Epithelial cell of prostate (primary cell): ENCODE measurements around the gene CLCN2.

Experiments
- DNase-seq: peaks from one replicate; pipeline ENCODE4 v3.0.0-alpha.2; 2011; ENCODE audit warnings: low read depth, low spot score
- H3K27ac ChIP-seq: fragments of 450-650 bp; 2 replicates; pipeline ENCODE4 v1.5.1; 2017; ENCODE audit warnings: mild to moderate bottlenecking

CLCN2 gene

GRCh38 chr3:184381261-184382224, 20.1 kb upstream of the CLCN2 start:
- no peak overlapping the region for H3K27ac ChIP-seq
- DNase-seq: no peak

- no peak overlapping the region for H3K27ac ChIP-seq
- DNase-seq: no peak
Measured at GRCh38 chr3:184380627-184381260, 19.3 kb upstream of the CLCN2 start.

GRCh38 chr3:184380185-184380626, 18.8 kb upstream of the CLCN2 start:
- DNase-seq: no peak
- no peak overlapping the region for H3K27ac ChIP-seq

- no peak for DNase-seq
Measured at GRCh38 chr3:184379358-184380184, 18.2 kb upstream of the CLCN2 start, which contains the start of gene CHRD. TSS of gene CHRD (plus strand) at chr3:184380054. CDS start at chr3:184380319, 265 bp downstream.

GRCh38 chr3:184378651-184379357, 17.4 kb upstream of the CLCN2 start:
- H3K27ac ChIP-seq: no peak overlapping the region
- no peak for DNase-seq

More at GRCh38 chr3:184379358-184380184, 18.2 kb upstream of the CLCN2 start, which contains the start of gene CHRD:
- no peak within 1 kb of the TSS for H3K27ac ChIP-seq

- no peak within 1 kb of the TSS for H3K27ac ChIP-seq
- DNase-seq: no peak
Measured at GRCh38 chr3:184377882-184378445, 16.6 kb upstream of the CLCN2 start, which contains the start of gene THPO. TSS of gene THPO (minus strand) at chr3:184378207. CDS start at chr3:184376259, 1,948 bp downstream.

GRCh38 chr3:184377374-184377773, 16.0 kb upstream of the CLCN2 start:
- DNase-seq: no peak
- H3K27ac ChIP-seq: no peak overlapping the region

- H3K27ac ChIP-seq: no peak overlapping the region
Measured at GRCh38 chr3:184375747-184376461, 14.5 kb upstream of the CLCN2 start.

GRCh38 chr3:184373422-184373821, 12.0 kb upstream of the CLCN2 start:
- no peak overlapping the region for H3K27ac ChIP-seq
- no peak for DNase-seq

More at GRCh38 chr3:184375747-184376461, 14.5 kb upstream of the CLCN2 start:
- no peak for DNase-seq

GRCh38 chr3:184372911-184373310, 11.5 kb upstream of the CLCN2 start:
- H3K27ac ChIP-seq: no peak overlapping the region
- no peak for DNase-seq

- no peak for DNase-seq
- no peak overlapping the region for H3K27ac ChIP-seq
Measured at GRCh38 chr3:184372296-184372821, 11.0 kb upstream of the CLCN2 start.

GRCh38 chr3:184371570-184372018, 10.2 kb upstream of the CLCN2 start:
- DNase-seq: peak; percentile 60
- no peak overlapping the region for H3K27ac ChIP-seq

- no peak for DNase-seq
- no peak overlapping the region for H3K27ac ChIP-seq
Measured at GRCh38 chr3:184368586-184369183, 7.3 kb upstream of the CLCN2 start.

- DNase-seq: no peak
- H3K27ac ChIP-seq: no peak overlapping the region
Measured at GRCh38 chr3:184368116-184368515, 6.7 kb upstream of the CLCN2 start.

- DNase-seq: no peak
- H3K27ac ChIP-seq: no peak overlapping the region
Measured at GRCh38 chr3:184366619-184367289, 5.3 kb upstream of the CLCN2 start.

- peak; percentile 90 for DNase-seq
- peak overlapping the region; percentile 97 for H3K27ac ChIP-seq
Measured at GRCh38 chr3:184362668-184363546, 1.5 kb upstream of the CLCN2 start.
